OCI-LY1 (cell line): Measurements from ENCODE around the gene DPH5.

Experiments used
- H2AFZ ChIP-seq: fragments of 200-600 bp; sonication (generic), shearing (Covaris generic); 2 replicates; pipeline ENCODE4 v1.6.0; 2014; ENCODE audit warnings: antibody characterized with exemption, mild to moderate bottlenecking, low read length
- H3F3A ChIP-seq: fragments of 200-600 bp; sonication (generic), shearing (Covaris generic); 2 replicates; pipeline ENCODE4 v1.6.0; 2014; ENCODE audit warnings: mild to moderate bottlenecking, antibody characterized with exemption, low read length, moderate library complexity; ENCODE audit not compliant: insufficient read depth
- H3K27ac ChIP-seq: fragments of 200-600 bp; sonication (generic); 2 replicates; pipeline ENCODE4 v1.5.1; 2014; ENCODE audit warnings: low read length, mixed run types, mild to moderate bottlenecking, low read depth; ENCODE audit not compliant: poor library complexity, severe bottlenecking
- H3K27me3 ChIP-seq: fragments of 200-600 bp; sonication (generic); 2 replicates; pipeline ENCODE4 v1.6.0; 2014; ENCODE audit warnings: antibody characterized with exemption, mild to moderate bottlenecking, low read length, moderate library complexity; ENCODE audit not compliant: insufficient read depth
- H3K36me3 ChIP-seq: fragments of 200-600 bp; sonication (generic); 2 replicates; pipeline ENCODE4 v1.6.1; 2014; ENCODE audit warnings: mild to moderate bottlenecking, antibody characterized with exemption, low read length, moderate library complexity, mixed read lengths; ENCODE audit not compliant: insufficient read depth
- H3K4me1 ChIP-seq: fragments of 200-600 bp; sonication (generic); 2 replicates; pipeline ENCODE4 v1.5.1; 2014; ENCODE audit warnings: mild to moderate bottlenecking, low read length, moderate library complexity; ENCODE audit not compliant: insufficient read depth, severe bottlenecking
- H3K4me2 ChIP-seq: fragments of 200-600 bp; sonication (generic), shearing (Covaris generic); 2 replicates; pipeline ENCODE4 v1.6.1; 2014; ENCODE audit warnings: low read length
- H3K4me3 ChIP-seq: fragments of 200-600 bp; sonication (generic); 2 replicates; pipeline ENCODE4 v1.5.1; 2014; ENCODE audit warnings: low read length, low read depth, mild to moderate bottlenecking, mixed read lengths; ENCODE audit not compliant: poor library complexity, severe bottlenecking
- H3K79me2 ChIP-seq: fragments of 200-600 bp; shearing (Covaris generic); 2 replicates; pipeline ENCODE4 v1.6.1; 2016; ENCODE audit warnings: mixed run types, low read length, mixed read lengths; ENCODE audit not compliant: insufficient read depth
- H3K9ac ChIP-seq: fragments of 200-600 bp; sonication (generic), shearing (Covaris generic); 2 replicates; pipeline ENCODE4 v1.6.1; 2014; ENCODE audit warnings: mild to moderate bottlenecking, low read length, mixed read lengths
- H3K9me2 ChIP-seq: fragments of 200-600 bp; sonication (generic), shearing (Covaris generic); 2 replicates; pipeline ENCODE4 v1.6.1; 2014; ENCODE audit warnings: low read depth, mild to moderate bottlenecking, low read length, mixed read lengths
- H3K9me3 ChIP-seq: fragments of 200-600 bp; shearing (Covaris generic); 2 replicates; pipeline ENCODE4 v1.6.1; 2014; ENCODE audit warnings: low read length, mixed read lengths
- H4K20me1 ChIP-seq: fragments of 200-600 bp; sonication (generic), shearing (Covaris generic); 2 replicates; pipeline ENCODE4 v1.6.0; 2016; ENCODE audit warnings: mild to moderate bottlenecking, low read length; ENCODE audit not compliant: insufficient read depth
- EZH2 ChIP-seq: fragments of 200-600 bp; sonication (generic), shearing (Covaris generic); IDR thresholded peaks from 2 replicates; pipeline ENCODE4 v1.8.0; 2017; ENCODE audit warnings: borderline replicate concordance, mixed run types, mild to moderate bottlenecking, antibody characterized with exemption, low read length, moderate library complexity, mixed read lengths
- TF ChIP-seq, protein P1 (sequence below): fragments of 200-600 bp; sonication (generic), shearing (Covaris generic); IDR thresholded peaks from 2 replicates; pipeline ENCODE4 v1.5.1; 2017; ENCODE audit warnings: mild to moderate bottlenecking, antibody characterized with exemption, low read length, moderate library complexity, mixed read lengths

DPH5 gene

DNA sequence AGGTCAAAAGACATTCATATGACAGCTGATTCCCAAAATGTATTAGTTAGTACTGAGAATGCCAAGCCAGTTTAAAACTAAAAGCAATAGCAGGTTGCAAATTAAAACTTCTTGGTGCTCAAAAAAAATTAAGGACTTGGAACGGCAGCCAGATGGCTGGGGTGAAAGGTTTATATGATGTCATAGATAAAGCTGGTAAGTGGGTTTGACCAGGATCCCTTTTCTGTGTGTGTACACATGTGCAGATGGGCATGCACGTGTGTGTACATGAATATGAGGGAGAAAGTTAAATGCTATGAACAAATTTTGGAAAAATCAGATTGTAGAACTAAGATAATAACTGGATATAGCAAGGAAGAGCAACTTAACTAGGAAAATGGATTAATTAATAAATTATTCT, 39.1 kb upstream of the DPH5 start:
- H3K9me2 ChIP-seq: no peaks in the 10 kb centered on the region

DNA sequence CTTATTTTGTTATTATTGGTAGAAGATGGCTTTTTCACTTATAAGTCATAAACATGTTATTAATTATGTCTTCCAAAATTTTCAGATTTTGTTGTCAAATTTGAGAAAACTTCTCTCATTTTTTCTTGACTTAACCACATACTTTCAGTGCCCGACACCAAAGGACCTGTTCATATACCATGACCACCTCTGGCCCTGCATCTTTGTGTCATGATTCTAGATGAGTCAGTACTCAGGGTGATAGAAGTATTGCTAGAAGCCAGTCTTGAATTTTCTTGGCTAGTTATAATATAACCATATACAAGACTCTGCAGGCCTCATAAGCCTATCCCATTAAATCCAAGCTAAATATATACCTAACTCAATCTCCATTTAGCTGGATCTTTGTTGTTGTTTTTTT, 35.4 kb upstream of the DPH5 start:
- H3K4me1 ChIP-seq: peaks cover 5% of the 10 kb centered on the region
- H2AFZ ChIP-seq: no peak overlapping the region
- H3K9ac ChIP-seq: no peak overlapping the region
- no peaks in the 10 kb centered on the region for H3F3A ChIP-seq
- no peaks in the 10 kb centered on the region for H3K79me2 ChIP-seq
- H3K27me3 ChIP-seq: no peaks in the 10 kb centered on the region
- H3K4me2 ChIP-seq: no peak overlapping the region
- no peaks in the 10 kb centered on the region for H3K9me3 ChIP-seq
- H4K20me1 ChIP-seq: no peaks in the 10 kb centered on the region
- no peak overlapping the region for H3K27ac ChIP-seq
- peaks cover 7% of the 10 kb centered on the region for H3K36me3 ChIP-seq
- H3K4me3 ChIP-seq: no peak overlapping the region
- TF ChIP-seq, protein P1, sequence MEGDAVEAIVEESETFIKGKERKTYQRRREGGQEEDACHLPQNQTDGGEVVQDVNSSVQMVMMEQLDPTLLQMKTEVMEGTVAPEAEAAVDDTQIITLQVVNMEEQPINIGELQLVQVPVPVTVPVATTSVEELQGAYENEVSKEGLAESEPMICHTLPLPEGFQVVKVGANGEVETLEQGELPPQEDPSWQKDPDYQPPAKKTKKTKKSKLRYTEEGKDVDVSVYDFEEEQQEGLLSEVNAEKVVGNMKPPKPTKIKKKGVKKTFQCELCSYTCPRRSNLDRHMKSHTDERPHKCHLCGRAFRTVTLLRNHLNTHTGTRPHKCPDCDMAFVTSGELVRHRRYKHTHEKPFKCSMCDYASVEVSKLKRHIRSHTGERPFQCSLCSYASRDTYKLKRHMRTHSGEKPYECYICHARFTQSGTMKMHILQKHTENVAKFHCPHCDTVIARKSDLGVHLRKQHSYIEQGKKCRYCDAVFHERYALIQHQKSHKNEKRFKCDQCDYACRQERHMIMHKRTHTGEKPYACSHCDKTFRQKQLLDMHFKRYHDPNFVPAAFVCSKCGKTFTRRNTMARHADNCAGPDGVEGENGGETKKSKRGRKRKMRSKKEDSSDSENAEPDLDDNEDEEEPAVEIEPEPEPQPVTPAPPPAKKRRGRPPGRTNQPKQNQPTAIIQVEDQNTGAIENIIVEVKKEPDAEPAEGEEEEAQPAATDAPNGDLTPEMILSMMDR: no peak
- TF ChIP-seq EZH2: no peak
- no peaks in the 10 kb centered on the region for H3K9me2 ChIP-seq

More for the DNA sequence above, 39.1 kb upstream of the DPH5 start:
- Histone ChIP-seq H3K4me2 (no peak overlapping the region), H3K4me1 (peaks cover 6% of the 10 kb centered on the region), H3K9me3 (no peaks in the 10 kb centered on the region), H3F3A (no peaks in the 10 kb centered on the region), H3K9ac (no peak overlapping the region), H4K20me1 (no peaks in the 10 kb centered on the region), H3K27ac (no peak overlapping the region), H3K36me3 (no peaks in the 10 kb centered on the region), H3K79me2 (no peaks in the 10 kb centered on the region), H3K27me3 (no peaks in the 10 kb centered on the region), H2AFZ (no peak overlapping the region), H3K4me3 (no peak overlapping the region)
- TF ChIP-seq, protein P1: no peak
- TF ChIP-seq EZH2: no peak

DNA sequence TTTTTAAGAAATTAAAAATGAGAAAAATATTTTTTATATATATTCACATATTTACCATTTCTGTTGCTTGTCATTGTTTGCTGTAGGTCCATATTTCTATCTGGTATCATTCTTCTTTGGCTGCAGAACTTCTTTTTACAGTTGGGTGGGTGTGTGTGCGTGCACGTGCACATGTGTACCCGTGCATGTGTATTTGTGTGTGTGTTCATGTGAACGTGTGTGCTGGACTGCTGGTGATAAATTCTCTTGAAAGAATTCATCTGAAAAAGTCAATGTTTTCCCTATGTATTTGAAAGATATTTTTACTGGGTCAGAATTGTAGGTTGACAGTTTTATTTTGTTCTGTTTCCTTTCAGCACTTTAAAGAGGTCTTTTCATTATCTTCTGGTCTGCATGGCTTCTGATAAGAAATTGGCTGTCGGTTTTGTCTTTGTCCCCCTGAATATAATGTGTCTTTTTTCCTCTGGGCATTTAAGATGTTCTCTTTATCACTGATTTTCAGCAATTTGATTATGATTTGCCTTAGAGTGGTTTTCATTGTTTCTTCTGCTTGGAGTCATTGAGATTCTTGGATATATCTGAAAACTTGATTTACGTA, 34.5 kb upstream of the DPH5 start:
- H3K9me3 ChIP-seq: no peaks in the 10 kb centered on the region
- TF ChIP-seq, protein P1: no peak
- no peak for TF ChIP-seq EZH2
- no peak overlapping the region for H3K4me2 ChIP-seq
- no peak overlapping the region for H3K27ac ChIP-seq
- H3K36me3 ChIP-seq: peaks cover 7% of the 10 kb centered on the region
- no peaks in the 10 kb centered on the region for H3K9me2 ChIP-seq
- H3K4me3 ChIP-seq: no peak overlapping the region
- no peak overlapping the region for H2AFZ ChIP-seq
- H3K27me3 ChIP-seq: no peaks in the 10 kb centered on the region
- no peak overlapping the region for H3K9ac ChIP-seq
- no peaks in the 10 kb centered on the region for H3K79me2 ChIP-seq
- H3F3A ChIP-seq: no peaks in the 10 kb centered on the region
- H3K4me1 ChIP-seq: no peaks in the 10 kb centered on the region
- no peaks in the 10 kb centered on the region for H4K20me1 ChIP-seq
